Large intestine (tissue), 3 donors: ENCODE measurements around the gene USP28. TPM values are rescaled to one million over a fixed set of nuclear protein-coding genes. Genes with fewer than 3 reads are reported as not detected.

ENCODE experiments used
- DNase-seq, 2 donors: peaks; one replicate each; pipeline versions ENCODE4 v3.0.0 to v3.0.0-alpha.2; 2013
- H3K27ac ChIP-seq: one replicate; pipeline ENCODE4 v1.5.1; 2013; ENCODE audit warnings: low read length
- H3K27me3 ChIP-seq: 2 replicates; pipeline ENCODE4 v1.6.1; 2013; ENCODE audit warnings: low read length; ENCODE audit not compliant: control insufficient read depth, insufficient read depth
- H3K36me3 ChIP-seq: 2 replicates; pipeline ENCODE4 v1.6.1; 2013; ENCODE audit warnings: low read length; ENCODE audit not compliant: control insufficient read depth, insufficient read depth
- H3K4me1 ChIP-seq: one replicate; pipeline ENCODE4 v1.6.1; 2013; ENCODE audit warnings: low read length; ENCODE audit not compliant: control insufficient read depth, insufficient read depth
- H3K4me3 ChIP-seq: one replicate; pipeline ENCODE4 v1.5.1; 2013; ENCODE audit warnings: low read length
- H3K9me3 ChIP-seq: one replicate; pipeline ENCODE4 v1.6.1; 2013; ENCODE audit warnings: mild to moderate bottlenecking, low read depth, low read length, moderate library complexity; ENCODE audit not compliant: control insufficient read depth
- WGBS: methylation state at CpG from one replicate; pipeline ENCODE4 v1.1.5; 2013; ENCODE audit warnings: low lambda C conversion rate; ENCODE audit not compliant: insufficient coverage; 5-methylcytosine and 5-hydroxymethylcytosine counted together
- polyA plus RNA-seq: library from polyadenylated mRNA; unstranded; fragments of 120-200 nt; gene quantifications from one replicate; pipeline ENCODE4 v1.2.1, GENCODE V29; 2013

USP28 gene
- polyA plus RNA-seq, 1 donor = 35.6 TPM

GRCh38 chr11:113840932-113841664 is 34.3 kb downstream of the USP28 start:
- H3K4me1 ChIP-seq = no peaks in the 10 kb centered on the region
- H3K27ac ChIP-seq = no peak overlapping the region
- no peak overlapping the region for H3K4me3 ChIP-seq
- no peaks in the 10 kb centered on the region for H3K27me3 ChIP-seq
- WGBS = 60% methylated on average over 1 of the region's 3 CpGs
- no peaks in the 10 kb centered on the region for H3K9me3 ChIP-seq
- DNase-seq = peak in 1 of 2 donors; percentile 7
- peaks cover 37% of the 10 kb centered on the region for H3K36me3 ChIP-seq

GRCh38 chr11:113839842-113840241 is 35.5 kb downstream of the USP28 start:
- H3K36me3 ChIP-seq = peaks cover 45% of the 10 kb centered on the region
- no CpG with 5 or more reads among the region's 6 CpGs for WGBS
- DNase-seq = no peak

GRCh38 chr11:113838005-113838404 is 37.4 kb downstream of the USP28 start:
- Histone ChIP-seq H3K36me3 (peaks cover 50% of the 10 kb centered on the region), H3K27ac (no peak overlapping the region), H3K4me1 (no peaks in the 10 kb centered on the region)

More at GRCh38 chr11:113839842-113840241, 35.5 kb downstream of the USP28 start:
- H3K4me3 ChIP-seq = no peak overlapping the region
- H3K9me3 ChIP-seq = no peaks in the 10 kb centered on the region
- no peaks in the 10 kb centered on the region for H3K4me1 ChIP-seq
- no peaks in the 10 kb centered on the region for H3K27me3 ChIP-seq
- no peak overlapping the region for H3K27ac ChIP-seq

GRCh38 chr11:113835306-113835705 is 40.1 kb downstream of the USP28 start:
- Histone ChIP-seq H3K9me3 (no peaks in the 10 kb centered on the region), H3K27me3 (no peaks in the 10 kb centered on the region), H3K27ac (no peak overlapping the region), H3K4me3 (no peak overlapping the region), H3K36me3 (peaks cover 52% of the 10 kb centered on the region), H3K4me1 (no peaks in the 10 kb centered on the region)
- DNase-seq = no peak
- no CpG with 5 or more reads among the region's 4 CpGs for WGBS

More at GRCh38 chr11:113838005-113838404, 37.4 kb downstream of the USP28 start:
- WGBS = 83% methylated on average over 1 of the region's 2 CpGs
- H3K4me3 ChIP-seq = no peak overlapping the region
- DNase-seq = no peak
- no peaks in the 10 kb centered on the region for H3K27me3 ChIP-seq
- no peaks in the 10 kb centered on the region for H3K9me3 ChIP-seq

GRCh38 chr11:113833151-113833550 is 42.2 kb downstream of the USP28 start:
- DNase-seq = no peak
- Histone ChIP-seq H3K4me3 (no peak overlapping the region), H3K27me3 (no peaks in the 10 kb centered on the region), H3K36me3 (peaks cover 41% of the 10 kb centered on the region), H3K27ac (no peak overlapping the region), H3K4me1 (no peaks in the 10 kb centered on the region), H3K9me3 (no peaks in the 10 kb centered on the region)
- 96% methylated on average over 3 of the region's 8 CpGs for WGBS

- H3K36me3 ChIP-seq = peaks cover 34% of the 10 kb centered on the region
- no peak for DNase-seq
- no peak overlapping the region for H3K27ac ChIP-seq
- no peaks in the 10 kb centered on the region for H3K9me3 ChIP-seq
- H3K27me3 ChIP-seq = no peaks in the 10 kb centered on the region
- 100% methylated on average over 2 of the region's 4 CpGs for WGBS
- no peak overlapping the region for H3K4me3 ChIP-seq
- H3K4me1 ChIP-seq = no peaks in the 10 kb centered on the region
These were observed 44.1 kb downstream of the USP28 start for GRCh38 chr11:113831314-113831713.

- no peak overlapping the region for H3K4me3 ChIP-seq
- H3K4me1 ChIP-seq = no peaks in the 10 kb centered on the region
- H3K27ac ChIP-seq = no peak overlapping the region
- 100% methylated on average over 1 of the region's 2 CpGs for WGBS
- no peaks in the 10 kb centered on the region for H3K9me3 ChIP-seq
- no peaks in the 10 kb centered on the region for H3K27me3 ChIP-seq
- peaks cover 35% of the 10 kb centered on the region for H3K36me3 ChIP-seq
- no peak for DNase-seq
These were observed 45.6 kb downstream of the USP28 start for GRCh38 chr11:113829751-113830150.

- H3K9me3 ChIP-seq = no peaks in the 10 kb centered on the region
- H3K4me1 ChIP-seq = no peaks in the 10 kb centered on the region
- no peak for DNase-seq
- H3K27ac ChIP-seq = no peak overlapping the region
- no peaks in the 10 kb centered on the region for H3K27me3 ChIP-seq
- no CpG with 5 or more reads among the region's 1 CpG for WGBS
- no peak overlapping the region for H3K4me3 ChIP-seq
- H3K36me3 ChIP-seq = peaks cover 32% of the 10 kb centered on the region
These were observed 47.2 kb downstream of the USP28 start for GRCh38 chr11:113828191-113828590.

- Histone ChIP-seq H3K36me3 (peaks cover 31% of the 10 kb centered on the region), H3K9me3 (no peaks in the 10 kb centered on the region), H3K4me1 (no peaks in the 10 kb centered on the region)
These were observed 47.9 kb downstream of the USP28 start for GRCh38 chr11:113827477-113827876.

GRCh38 chr11:113818426-113818825 is 56.9 kb downstream of the USP28 start:
- Histone ChIP-seq H3K4me3 (no peak overlapping the region), H3K9me3 (no peaks in the 10 kb centered on the region), H3K36me3 (peaks cover 33% of the 10 kb centered on the region), H3K27ac (no peak overlapping the region), H3K4me1 (no peaks in the 10 kb centered on the region), H3K27me3 (no peaks in the 10 kb centered on the region)
- DNase-seq = peak in 1 of 2 donors; percentile 22
- WGBS = no CpG with 5 or more reads among the region's 3 CpGs

More at GRCh38 chr11:113827477-113827876, 47.9 kb downstream of the USP28 start:
- Histone ChIP-seq H3K27me3 (no peaks in the 10 kb centered on the region), H3K4me3 (no peak overlapping the region), H3K27ac (no peak overlapping the region)
- DNase-seq = no peak
- 100% methylated on average over 1 of the region's 3 CpGs for WGBS

GRCh38 chr11:113817626-113818025 is 57.7 kb downstream of the USP28 start:
- DNase-seq = no peak
- no peak overlapping the region for H3K4me3 ChIP-seq
- peaks cover 32% of the 10 kb centered on the region for H3K36me3 ChIP-seq
- no CpG with 5 or more reads among the region's 6 CpGs for WGBS
- H3K4me1 ChIP-seq = no peaks in the 10 kb centered on the region
- H3K27ac ChIP-seq = no peak overlapping the region
- no peaks in the 10 kb centered on the region for H3K9me3 ChIP-seq
- H3K27me3 ChIP-seq = no peaks in the 10 kb centered on the region
